Measurements from ENCODE around the gene ITPK1.

ITPK1 gene

GRCh38 chr14:92969430-92969829, 146.3 kb downstream of the ITPK1 start:
- no peak for DNase-seq (ENCODE audit: low read depth in 2 of 2)

DNA sequence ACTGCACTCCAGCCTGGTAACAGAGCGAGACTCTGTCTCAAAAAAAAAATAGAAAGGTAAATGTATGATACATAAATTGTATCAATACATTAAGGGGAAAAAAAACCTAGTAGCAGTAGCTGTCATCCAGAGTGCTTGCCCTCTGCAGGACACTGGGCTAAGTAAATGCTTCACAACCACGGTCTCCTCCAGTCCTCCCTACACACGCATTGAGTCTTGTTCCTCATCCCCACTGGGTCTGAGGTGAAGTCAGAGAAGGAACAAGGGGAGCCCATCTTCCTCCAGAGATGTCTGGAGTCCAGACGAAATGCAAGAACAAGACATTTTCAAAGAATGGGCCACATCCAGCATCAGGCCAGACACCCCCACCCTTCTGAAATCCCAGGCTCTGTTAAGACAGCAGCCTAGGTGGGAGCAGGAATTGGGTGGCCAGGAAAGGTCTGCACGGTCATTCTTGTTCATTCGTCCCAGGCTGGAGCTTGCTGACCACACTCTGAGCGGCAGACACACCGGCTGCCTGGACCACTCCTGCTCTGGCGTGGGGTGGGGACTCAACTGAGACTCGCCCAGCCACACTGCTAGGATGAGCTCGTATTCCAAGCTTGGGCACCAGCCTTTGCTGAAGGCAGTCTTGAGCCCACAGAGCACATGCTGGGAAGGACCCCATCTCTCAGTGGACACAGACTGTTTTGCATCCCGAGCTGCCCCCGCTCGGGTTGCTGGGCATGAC, 147.3 kb downstream of the ITPK1 start:
- DNase-seq (ENCODE audit: low read depth in 2 of 2) = no peak

- no peak for DNase-seq (ENCODE audit: low read depth in 2 of 2)
These were observed 148.3 kb downstream of the ITPK1 start for GRCh38 chr14:92967346-92967926.

- DNase-seq (ENCODE audit: low read depth in 2 of 2) = no peak
These were observed 150.4 kb downstream of the ITPK1 start for GRCh38 chr14:92965281-92965680.

- DNase-seq (ENCODE audit: low read depth in 2 of 2) = no peak
These were observed 151.3 kb downstream of the ITPK1 start for GRCh38 chr14:92964124-92965109.

GRCh38 chr14:92963301-92964123, 152.2 kb downstream of the ITPK1 start:
- no peak for DNase-seq (ENCODE audit: low read depth in 2 of 2)

DNA sequence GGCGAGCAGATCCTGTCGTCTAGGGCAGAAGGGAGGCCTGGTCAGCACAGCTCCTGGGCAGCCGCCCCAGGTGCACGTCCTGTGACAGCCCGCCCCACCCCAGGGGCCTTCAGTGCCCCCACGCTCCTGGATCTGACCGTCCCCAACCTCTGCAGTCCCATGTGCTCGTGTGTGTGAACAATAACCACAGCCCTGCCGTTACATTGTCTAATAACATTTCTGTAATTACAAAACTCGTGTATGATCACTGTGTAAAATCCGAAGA, 153.0 kb downstream of the ITPK1 start:
- no peak for DNase-seq (ENCODE audit: low read depth in 2 of 2)

DNA sequence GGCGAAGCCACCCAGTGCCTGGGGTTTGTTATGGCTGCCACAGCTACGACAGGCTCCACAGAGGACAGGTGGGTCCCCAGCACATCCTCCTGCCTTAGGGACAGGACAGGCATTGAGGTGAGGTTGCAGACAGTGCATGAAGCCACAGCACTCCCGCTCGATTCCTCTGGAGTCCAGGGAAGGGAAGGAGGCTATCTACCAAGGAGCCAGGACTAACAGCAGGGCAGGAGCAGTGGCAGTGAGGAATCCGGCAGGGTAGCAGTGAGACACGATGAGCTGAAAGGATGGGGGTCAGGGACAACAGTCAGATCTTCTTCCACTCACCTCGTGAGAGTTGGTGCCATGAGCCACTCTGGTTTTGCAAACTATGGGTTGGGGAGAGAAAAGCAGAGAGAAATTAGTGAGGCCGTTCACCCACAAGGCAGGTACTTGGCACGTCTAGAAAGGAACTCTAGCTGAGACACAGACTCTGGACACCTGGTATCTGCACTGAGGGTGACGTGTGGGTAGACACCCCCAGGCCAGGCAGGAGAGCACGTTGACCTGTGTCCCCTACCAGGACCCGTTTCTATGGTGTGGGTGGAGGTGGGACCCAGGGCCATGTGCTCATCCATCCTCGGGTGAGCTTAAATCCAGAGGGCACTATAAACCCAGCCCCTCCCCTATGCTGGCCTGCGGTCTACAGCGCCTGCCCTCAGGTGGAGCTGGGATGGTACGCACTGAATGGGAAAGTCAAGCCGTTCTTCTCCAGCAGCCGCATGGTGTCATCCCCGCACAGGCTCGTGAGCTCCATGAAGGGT, 153.5 kb downstream of the ITPK1 start:
- DNase-seq (ENCODE audit: low read depth in 2 of 2) = no peak

DNA sequence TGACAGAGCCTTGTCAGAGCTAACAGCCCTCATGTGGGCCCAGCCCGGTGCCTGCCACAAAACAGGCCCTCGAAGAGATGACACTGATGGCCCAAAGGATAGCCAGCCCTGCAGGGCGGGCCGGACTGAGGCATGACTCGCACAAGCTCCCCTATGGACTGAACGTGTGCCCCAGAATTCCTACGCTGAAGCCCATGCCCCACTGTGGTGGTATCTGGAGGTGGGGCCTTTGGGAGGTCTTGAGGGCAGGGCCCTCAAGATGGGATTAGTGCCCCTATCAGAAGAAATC, 154.2 kb downstream of the ITPK1 start:
- DNase-seq (ENCODE audit: low read depth in 2 of 2) = no peak

GRCh38 chr14:92960706-92961566, 154.8 kb downstream of the ITPK1 start:
- DNase-seq (ENCODE audit: low read depth in 2 of 2) = no peak

DNA sequence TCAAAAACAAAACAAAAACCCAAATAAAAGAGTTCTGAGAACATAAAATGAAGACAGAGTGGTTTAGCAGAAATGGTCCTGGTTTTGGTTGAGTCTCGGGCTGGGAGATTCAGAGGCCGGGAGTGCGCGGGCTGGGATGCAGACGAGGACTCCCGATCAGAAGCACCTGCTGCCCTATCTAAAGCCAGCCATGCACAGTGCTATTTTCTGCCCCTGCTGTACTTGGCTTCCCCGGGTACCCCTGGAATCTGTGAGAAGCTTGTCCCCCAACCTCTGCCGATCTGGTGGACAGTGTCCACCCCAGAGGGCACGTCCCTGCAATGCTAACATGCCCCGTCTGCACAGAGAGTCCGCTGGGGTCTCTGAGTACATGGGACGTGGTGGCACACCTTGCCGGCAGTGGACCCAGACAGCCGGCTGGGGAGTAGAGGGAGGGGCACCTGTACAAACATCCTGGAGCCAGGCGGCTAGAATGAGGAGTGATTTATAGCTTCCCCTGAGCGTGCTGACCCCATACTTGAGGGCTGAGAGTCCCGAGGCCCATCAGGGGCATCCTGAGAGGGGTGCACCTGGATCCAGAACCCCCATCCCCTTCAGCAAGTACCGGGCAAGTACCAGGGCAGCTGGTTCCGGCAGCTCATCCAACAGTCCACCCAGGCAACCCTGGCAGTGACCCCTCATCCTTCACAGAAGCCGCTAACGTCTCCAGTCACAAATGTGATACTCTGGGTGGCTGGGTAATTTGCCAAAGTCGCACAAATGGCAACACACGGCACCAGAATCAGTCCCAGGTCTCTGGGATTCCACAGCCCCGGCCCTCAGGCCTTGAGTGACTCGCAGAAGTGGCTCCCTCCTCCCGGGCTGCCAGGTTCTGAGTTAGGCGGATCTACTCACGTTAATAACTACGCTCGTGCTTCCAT, 155.7 kb downstream of the ITPK1 start:
- DNase-seq (ENCODE audit: low read depth in 2 of 2) = no peak

DNA sequence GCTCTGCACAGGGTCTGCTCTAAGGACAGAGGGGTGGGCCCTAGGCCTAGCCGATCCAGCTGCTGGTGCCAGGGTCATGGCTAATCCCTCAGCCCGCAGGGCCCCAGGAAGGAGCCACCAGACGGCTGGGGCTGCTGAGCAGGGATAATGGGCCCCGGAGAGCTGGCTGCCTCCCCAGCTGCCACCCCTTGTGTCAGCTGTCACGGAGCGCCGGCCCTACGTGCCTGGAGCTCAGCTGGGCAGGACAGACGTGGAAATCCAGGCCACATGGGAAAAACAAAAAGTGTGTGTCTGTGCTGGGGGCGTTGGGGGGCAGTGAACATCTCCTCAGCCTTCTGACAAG, 156.6 kb downstream of the ITPK1 start:
- no peak for DNase-seq (ENCODE audit: low read depth in 2 of 2)

GRCh38 chr14:92958373-92959188, 157.1 kb downstream of the ITPK1 start:
- no peak for DNase-seq (ENCODE audit: low read depth in 2 of 2)

GRCh38 chr14:92956961-92957360, 158.8 kb downstream of the ITPK1 start:
- DNase-seq (ENCODE audit: low read depth in 2 of 2) = no peak

DNA sequence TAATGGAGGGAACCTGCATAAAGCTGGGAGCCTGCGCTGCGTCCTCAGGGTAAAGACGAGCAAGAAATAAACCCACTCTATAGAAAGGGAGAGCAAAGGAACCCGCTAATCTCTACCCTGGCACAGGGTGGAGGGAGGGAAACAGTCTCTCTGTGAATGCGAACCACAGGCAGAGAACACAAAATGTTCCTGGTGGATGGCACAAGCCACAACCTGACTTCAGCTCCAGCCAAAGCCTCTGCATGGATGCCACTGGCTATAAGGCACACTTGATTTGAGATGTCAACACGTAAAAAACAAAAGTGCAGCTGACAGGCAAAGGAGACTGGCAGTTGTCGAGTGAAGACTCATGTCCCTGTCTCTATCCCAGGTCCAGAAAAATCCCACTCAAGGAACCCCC, 160.3 kb downstream of the ITPK1 start:
- DNase-seq (ENCODE audit: low read depth in 2 of 2) = no peak

DNA sequence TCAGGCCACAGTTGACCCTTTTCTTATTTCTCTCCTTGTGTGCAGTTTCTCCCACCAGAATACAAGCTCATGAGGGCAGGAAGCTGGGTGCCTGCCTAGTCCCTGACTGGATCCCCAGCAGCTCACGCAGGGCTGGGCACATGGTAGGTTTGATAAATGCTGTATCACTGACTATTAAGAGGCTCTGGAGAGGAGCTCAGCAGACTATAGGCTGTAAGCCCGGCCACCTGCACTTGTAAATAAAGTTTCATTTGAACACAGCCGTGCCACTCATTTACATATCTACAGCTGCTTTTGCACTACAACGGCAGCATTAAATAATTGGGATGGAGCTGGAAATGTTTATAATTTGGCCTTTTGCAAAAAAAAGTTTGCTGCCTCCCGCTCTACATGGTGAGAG, 160.8 kb downstream of the ITPK1 start:
- no peak for DNase-seq (ENCODE audit: low read depth in 2 of 2)

GRCh38 chr14:92953526-92953925, 162.2 kb downstream of the ITPK1 start:
- no peak for DNase-seq (ENCODE audit: low read depth in 2 of 2)

- no peak for DNase-seq (ENCODE audit: low read depth in 2 of 2)
These were observed 163.0 kb downstream of the ITPK1 start for GRCh38 chr14:92952481-92953298.

Measured in stimulated activated CD4-positive, alpha-beta T cell treated with anti-CD3 and anti-CD28 coated beads, Interleukin-15, amount 100 ng/mL, for 48 hours (primary cell).